Mesendoderm (in vitro differentiated cells): ENCODE results near the gene SFMBT2.

Experiments used
- DNase-seq: peaks from one replicate; pipeline ENCODE4 v3.0.0; 2013
- H2AK5ac ChIP-seq: 2 replicates; pipeline ENCODE4 v1.6.1; 2013; ENCODE audit warnings: low read length, inconsistent platforms
- H2BK120ac ChIP-seq: 2 replicates; pipeline ENCODE4 v1.6.1; 2013; ENCODE audit warnings: low read depth, mild to moderate bottlenecking, low read length, moderate library complexity, mixed read lengths
- H2BK15ac ChIP-seq: replicated peaks from 2 replicates; pipeline ENCODE4 v1.6.1; 2013; ENCODE audit warnings: low read depth, mild to moderate bottlenecking, moderate library complexity
- H2BK5ac ChIP-seq: 2 replicates; pipeline ENCODE4 v1.6.1; 2013; ENCODE audit warnings: low read length, inconsistent platforms
- H3K18ac ChIP-seq: 2 replicates; pipeline ENCODE4 v1.6.1; 2013; ENCODE audit warnings: mild to moderate bottlenecking, low read length, mixed read lengths
- H3K23ac ChIP-seq: one replicate; pipeline ENCODE4 v1.6.1; 2013; ENCODE audit warnings: low read length
- H3K27ac ChIP-seq: 2 replicates; pipeline ENCODE4 v1.5.1; 2013; ENCODE audit warnings: low read depth, mild to moderate bottlenecking, inconsistent platforms, low read length, moderate library complexity
- H3K27me3 ChIP-seq: 2 replicates; pipeline ENCODE4 v1.6.1; 2013; ENCODE audit warnings: low read length, control low read depth, mild to moderate bottlenecking, inconsistent platforms; ENCODE audit not compliant: insufficient read depth, poor library complexity
- H3K36me3 ChIP-seq: 2 replicates; pipeline ENCODE4 v1.6.1; 2013; ENCODE audit warnings: low read length, inconsistent platforms; ENCODE audit not compliant: control insufficient read depth, insufficient read depth
- H3K4ac ChIP-seq: one replicate; pipeline ENCODE4 v1.6.1; 2013; ENCODE audit warnings: low read depth, mild to moderate bottlenecking, low read length, moderate library complexity
- H3K4me1 ChIP-seq: 2 replicates; pipeline ENCODE4 v1.6.1; 2013; ENCODE audit warnings: low read depth, low read length, inconsistent platforms; ENCODE audit not compliant: control insufficient read depth
- H3K4me2 ChIP-seq: 2 replicates; pipeline ENCODE4 v1.6.1; 2013; ENCODE audit warnings: low read length
- H3K4me3 ChIP-seq: 2 replicates; pipeline ENCODE4 v1.5.1; 2013; ENCODE audit warnings: mild to moderate bottlenecking, low read length
- H3K56ac ChIP-seq: one replicate; pipeline ENCODE4 v1.6.1; 2013; ENCODE audit warnings: low read length
- H3K79me1 ChIP-seq: 2 replicates; pipeline ENCODE4 v1.6.1; 2013; ENCODE audit warnings: low read length, inconsistent platforms
- H3K79me2 ChIP-seq: 2 replicates; pipeline ENCODE4 v1.6.1; 2013; ENCODE audit warnings: mild to moderate bottlenecking, low read length; ENCODE audit not compliant: control insufficient read depth, insufficient read depth
- H3K9ac ChIP-seq: 2 replicates; pipeline ENCODE4 v1.6.1; 2013; ENCODE audit warnings: low read length, inconsistent platforms
- H4K5ac ChIP-seq: one replicate; pipeline ENCODE4 v1.6.1; 2013; ENCODE audit warnings: low read length
- H4K8ac ChIP-seq: one replicate; pipeline ENCODE4 v1.6.1; 2013; ENCODE audit warnings: low read depth, mild to moderate bottlenecking, control low read depth, low read length, moderate library complexity
- WGBS: extraction: QIAGEN DNeasy Blood & Tissue Kit; methylation state at CpG from one replicate; pipeline ENCODE4 v1.1.7; 2013; ENCODE audit warnings: low lambda C conversion rate, missing lambda C conversion rate; ENCODE audit not compliant: insufficient coverage; ENCODE audit errors: extremely low coverage; 5-methylcytosine and 5-hydroxymethylcytosine counted together

Gene SFMBT2

GRCh38 chr10:7189909-7190308 is 220.9 kb downstream of the SFMBT2 start:
- no CpG with 5 or more reads among the region's 11 CpGs for WGBS
- no peak overlapping the region for H3K9ac ChIP-seq
- no peaks in the 10 kb centered on the region for H3K4me1 ChIP-seq
- H3K4me3 ChIP-seq = no peak overlapping the region
- H4K5ac ChIP-seq = no peak overlapping the region
- H3K4me2 ChIP-seq = no peak overlapping the region
- H3K27ac ChIP-seq = no peak overlapping the region
- H3K18ac ChIP-seq = no peak overlapping the region
- H3K79me2 ChIP-seq = no peaks in the 10 kb centered on the region
- H2BK120ac ChIP-seq = no peak overlapping the region
- H3K79me1 ChIP-seq = no peaks in the 10 kb centered on the region
- no peak overlapping the region for H2BK15ac ChIP-seq
- H2AK5ac ChIP-seq = no peak overlapping the region
- H3K56ac ChIP-seq = no peak overlapping the region
- H3K4ac ChIP-seq = no peak overlapping the region
- no peak overlapping the region for H2BK5ac ChIP-seq
- no peaks in the 10 kb centered on the region for H3K36me3 ChIP-seq
- H3K27me3 ChIP-seq = no peaks in the 10 kb centered on the region
- no peak overlapping the region for H4K8ac ChIP-seq
- DNase-seq = no peak
- H3K23ac ChIP-seq = no peak overlapping the region

- Histone ChIP-seq H4K5ac (no peak overlapping the region), H3K4me1 (no peaks in the 10 kb centered on the region), H3K18ac (no peak overlapping the region), H3K4me2 (no peak overlapping the region), H3K79me2 (no peaks in the 10 kb centered on the region), H3K23ac (no peak overlapping the region), H3K27ac (no peak overlapping the region), H4K8ac (no peak overlapping the region), H2BK120ac (no peak overlapping the region), H3K4me3 (no peak overlapping the region), H2AK5ac (no peak overlapping the region), H3K9ac (no peak overlapping the region), H2BK15ac (no peak overlapping the region), H3K79me1 (no peaks in the 10 kb centered on the region), H3K56ac (no peak overlapping the region), H3K4ac (no peak overlapping the region), H3K36me3 (no peaks in the 10 kb centered on the region), H2BK5ac (no peak overlapping the region), H3K27me3 (no peaks in the 10 kb centered on the region)
- WGBS = no CpG with 5 or more reads among the region's 9 CpGs
- no peak for DNase-seq
Measured at GRCh38 chr10:7188456-7189050, 222.3 kb downstream of the SFMBT2 start.

GRCh38 chr10:7186387-7187018 is 224.3 kb downstream of the SFMBT2 start:
- Histone ChIP-seq H4K5ac (no peak overlapping the region), H3K27me3 (no peaks in the 10 kb centered on the region), H3K4me2 (no peak overlapping the region), H3K9ac (no peak overlapping the region), H4K8ac (no peak overlapping the region), H3K56ac (no peak overlapping the region), H3K18ac (no peak overlapping the region), H3K79me1 (no peaks in the 10 kb centered on the region), H3K36me3 (no peaks in the 10 kb centered on the region), H2BK5ac (no peak overlapping the region), H2BK15ac (no peak overlapping the region), H3K4me1 (no peaks in the 10 kb centered on the region), H2AK5ac (no peak overlapping the region), H3K4ac (no peak overlapping the region), H3K27ac (no peak overlapping the region), H3K79me2 (no peaks in the 10 kb centered on the region), H3K4me3 (no peak overlapping the region), H2BK120ac (no peak overlapping the region), H3K23ac (no peak overlapping the region)
- no CpG with 5 or more reads among the region's 6 CpGs for WGBS
- no peak for DNase-seq

GRCh38 chr10:7185367-7185690 is 225.5 kb downstream of the SFMBT2 start:
- no peak overlapping the region for H3K4me3 ChIP-seq
- no peak overlapping the region for H4K8ac ChIP-seq
- H3K36me3 ChIP-seq = no peaks in the 10 kb centered on the region
- H2BK5ac ChIP-seq = no peak overlapping the region
- no peak overlapping the region for H3K4me2 ChIP-seq
- H2AK5ac ChIP-seq = no peak overlapping the region
- no peak for DNase-seq
- H3K56ac ChIP-seq = no peak overlapping the region
- no peak overlapping the region for H3K18ac ChIP-seq
- H3K4me1 ChIP-seq = no peaks in the 10 kb centered on the region
- no peak overlapping the region for H2BK120ac ChIP-seq
- H2BK15ac ChIP-seq = no peak overlapping the region
- H3K4ac ChIP-seq = no peak overlapping the region
- H3K23ac ChIP-seq = no peak overlapping the region
- no CpG with 5 or more reads among the region's 4 CpGs for WGBS
- no peaks in the 10 kb centered on the region for H3K79me1 ChIP-seq
- no peaks in the 10 kb centered on the region for H3K79me2 ChIP-seq
- H3K9ac ChIP-seq = no peak overlapping the region
- H4K5ac ChIP-seq = no peak overlapping the region
- no peaks in the 10 kb centered on the region for H3K27me3 ChIP-seq
- no peak overlapping the region for H3K27ac ChIP-seq

GRCh38 chr10:7184660-7185366 is 226.0 kb downstream of the SFMBT2 start:
- no peaks in the 10 kb centered on the region for H3K79me1 ChIP-seq
- H3K27ac ChIP-seq = no peak overlapping the region
- no peak overlapping the region for H3K9ac ChIP-seq
- no peak overlapping the region for H3K23ac ChIP-seq
- H3K4ac ChIP-seq = no peak overlapping the region
- H4K8ac ChIP-seq = no peak overlapping the region
- no peak overlapping the region for H3K4me3 ChIP-seq
- H3K56ac ChIP-seq = no peak overlapping the region
- H3K79me2 ChIP-seq = no peaks in the 10 kb centered on the region
- H3K18ac ChIP-seq = no peak overlapping the region
- H3K4me1 ChIP-seq = no peaks in the 10 kb centered on the region
- no peak overlapping the region for H4K5ac ChIP-seq
- no CpG with 5 or more reads among the region's 14 CpGs for WGBS
- H3K4me2 ChIP-seq = no peak overlapping the region
- no peak overlapping the region for H2BK120ac ChIP-seq
- no peak for DNase-seq
- no peak overlapping the region for H2BK5ac ChIP-seq
- no peaks in the 10 kb centered on the region for H3K36me3 ChIP-seq
- H2BK15ac ChIP-seq = no peak overlapping the region
- H2AK5ac ChIP-seq = no peak overlapping the region
- H3K27me3 ChIP-seq = no peaks in the 10 kb centered on the region
